Suprapubic skin (tissue), 4 donors: Measurements from ENCODE around the gene CR1L. TPM values are rescaled to one million over a fixed set of nuclear protein-coding genes. Genes with fewer than 3 reads are reported as not detected.
"Not testable (repeated sequence)": the region's sequence is repeated elsewhere in the genome, so short reads cannot be mapped to it uniquely, and the experiment has no call there.

Experiments used
- DNase-seq, 2 donors: peaks; one replicate each; pipeline ENCODE4 v3.0.0-alpha.2; 2019; ENCODE audit warnings: low spot score in 2 of 2
- H3K27ac ChIP-seq: fragments of 200-600 bp; sonication (generic); one replicate; pipeline ENCODE4 v1.5.1; 2019
- H3K27me3 ChIP-seq: fragments of 200-600 bp; sonication (generic); one replicate; pipeline ENCODE4 v1.5.1; 2019
- H3K36me3 ChIP-seq: fragments of 200-600 bp; sonication (generic); one replicate; pipeline ENCODE4 v1.5.1; 2019
- H3K4me1 ChIP-seq: fragments of 200-600 bp; sonication (generic); one replicate; pipeline ENCODE4 v1.5.1; 2019
- H3K4me3 ChIP-seq: fragments of 200-600 bp; sonication (generic); one replicate; pipeline ENCODE4 v1.5.1; 2019; ENCODE audit warnings: mild to moderate bottlenecking
- H3K9me3 ChIP-seq: fragments of 200-600 bp; sonication (generic); one replicate; pipeline ENCODE4 v1.5.1; 2019
- EP300 ChIP-seq: sonication (generic); formaldehyde crosslinking; IDR thresholded peaks from one replicate; pipeline ENCODE4 v1.6.1; 2017; ENCODE audit warnings: antibody characterized with exemption
- POLR2A ChIP-seq, 2 donors: fragments of 450-650 bp; IDR thresholded peaks; one replicate each; pipeline ENCODE4 v1.6.1; 2017; ENCODE audit warnings: antibody characterized with exemption in 2 of 2, mild to moderate bottlenecking in 2 of 2, moderate library complexity in 2 of 2
- POLR2AphosphoS5 ChIP-seq, 3 donors: sonication (generic); formaldehyde crosslinking; IDR thresholded peaks; one replicate each; pipeline ENCODE4 v1.6.1; 2017; ENCODE audit warnings: antibody characterized with exemption in 3 of 3
- WGBS: methylation state at CpG from one replicate; pipeline ENCODE4 v1.1.5; 2018; 5-methylcytosine and 5-hydroxymethylcytosine counted together
- total RNA-seq, 4 donors: library from RNA; depleted of rRNA; stranded (reverse); fragments of >200 nt; gene quantifications; one replicate each; pipeline ENCODE4 v1.1.0, GENCODE V29; 2016
- TF ChIP-seq, protein P1 (sequence below), 2 donors: fragments of 200-600 bp in 1 of 2; fragments of 450-650 bp in 1 of 2; sonication (generic) in 1 of 2; IDR thresholded peaks; one replicate each; pipeline ENCODE4 v1.5.1; 2016 to 2019; ENCODE audit warnings: antibody characterized with exemption in 2 of 2, mild to moderate bottlenecking in 1 of 2, moderate library complexity in 1 of 2

Gene CR1L
- total RNA-seq, 4 donors from 2014 or later, result not detected

- TF ChIP-seq POLR2AphosphoS5 (IDR thresholded peaks at IDR 0.05) (no peak), EP300 (no peak), POLR2A (IDR thresholded peaks at IDR 0.05) (no peak)
- TF ChIP-seq, protein P1, sequence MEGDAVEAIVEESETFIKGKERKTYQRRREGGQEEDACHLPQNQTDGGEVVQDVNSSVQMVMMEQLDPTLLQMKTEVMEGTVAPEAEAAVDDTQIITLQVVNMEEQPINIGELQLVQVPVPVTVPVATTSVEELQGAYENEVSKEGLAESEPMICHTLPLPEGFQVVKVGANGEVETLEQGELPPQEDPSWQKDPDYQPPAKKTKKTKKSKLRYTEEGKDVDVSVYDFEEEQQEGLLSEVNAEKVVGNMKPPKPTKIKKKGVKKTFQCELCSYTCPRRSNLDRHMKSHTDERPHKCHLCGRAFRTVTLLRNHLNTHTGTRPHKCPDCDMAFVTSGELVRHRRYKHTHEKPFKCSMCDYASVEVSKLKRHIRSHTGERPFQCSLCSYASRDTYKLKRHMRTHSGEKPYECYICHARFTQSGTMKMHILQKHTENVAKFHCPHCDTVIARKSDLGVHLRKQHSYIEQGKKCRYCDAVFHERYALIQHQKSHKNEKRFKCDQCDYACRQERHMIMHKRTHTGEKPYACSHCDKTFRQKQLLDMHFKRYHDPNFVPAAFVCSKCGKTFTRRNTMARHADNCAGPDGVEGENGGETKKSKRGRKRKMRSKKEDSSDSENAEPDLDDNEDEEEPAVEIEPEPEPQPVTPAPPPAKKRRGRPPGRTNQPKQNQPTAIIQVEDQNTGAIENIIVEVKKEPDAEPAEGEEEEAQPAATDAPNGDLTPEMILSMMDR (IDR thresholded peaks at IDR 0.05), result no peak
- no peak overlapping the region for H3K4me3 ChIP-seq
- WGBS, result 95% methylated on average over 5 of the region's 5 CpGs
- H3K36me3 ChIP-seq, result no peaks in the 10 kb centered on the region
- H3K4me1 ChIP-seq, result no peaks in the 10 kb centered on the region
- no peak for DNase-seq
- H3K9me3 ChIP-seq, result no peaks in the 10 kb centered on the region
- H3K27me3 ChIP-seq, result no peaks in the 10 kb centered on the region
- no peak overlapping the region for H3K27ac ChIP-seq
These were observed 58.8 kb downstream of the CR1L start for GRCh38 chr1:207703712-207704111.

GRCh38 chr1:207708004-207708403 is 63.1 kb downstream of the CR1L start:
- H3K4me3 ChIP-seq, H3K9me3 ChIP-seq, H3K4me1 ChIP-seq, H3K27ac ChIP-seq, H3K36me3 ChIP-seq, H3K27me3 ChIP-seq, DNase-seq: not testable (repeated sequence)
- 87% methylated on average over 3 of the region's 3 CpGs for WGBS

- WGBS, result 81% methylated on average over 5 of the region's 5 CpGs
- DNase-seq, result no peak
- H3K27ac ChIP-seq, result no peak overlapping the region
- no peaks in the 10 kb centered on the region for H3K36me3 ChIP-seq
- no peaks in the 10 kb centered on the region for H3K9me3 ChIP-seq
- H3K27me3 ChIP-seq, result no peaks in the 10 kb centered on the region
- H3K4me1 ChIP-seq, result no peaks in the 10 kb centered on the region
- H3K4me3 ChIP-seq, result no peak overlapping the region
- no peak for TF ChIP-seq POLR2A (IDR thresholded peaks at IDR 0.05)
- no peak for TF ChIP-seq EP300
- TF ChIP-seq POLR2AphosphoS5 (IDR thresholded peaks at IDR 0.05), result no peak
- TF ChIP-seq, protein P1 (IDR thresholded peaks at IDR 0.05), result no peak
These were observed 66.4 kb downstream of the CR1L start for GRCh38 chr1:207711285-207711684.

- H3K36me3 ChIP-seq, H3K27ac ChIP-seq, H3K4me3 ChIP-seq, H3K27me3 ChIP-seq, H3K4me1 ChIP-seq, H3K9me3 ChIP-seq, DNase-seq: not testable (repeated sequence)
- WGBS, result 64% methylated on average over 3 of the region's 3 CpGs
These were observed 67.8 kb downstream of the CR1L start for GRCh38 chr1:207712701-207713100.

GRCh38 chr1:207713529-207713928 is 68.6 kb downstream of the CR1L start:
- no peaks in the 10 kb centered on the region for H3K27me3 ChIP-seq
- TF ChIP-seq POLR2AphosphoS5 (IDR thresholded peaks at IDR 0.05) (no peak), EP300 (no peak), POLR2A (IDR thresholded peaks at IDR 0.05) (no peak)
- TF ChIP-seq, protein P1 (IDR thresholded peaks at IDR 0.05), result no peak
- no peaks in the 10 kb centered on the region for H3K4me1 ChIP-seq
- no peaks in the 10 kb centered on the region for H3K36me3 ChIP-seq
- H3K9me3 ChIP-seq, result no peaks in the 10 kb centered on the region
- H3K27ac ChIP-seq, result no peak overlapping the region
- WGBS, result 86% methylated on average over 12 of the region's 12 CpGs
- no peak for DNase-seq
- H3K4me3 ChIP-seq, result no peak overlapping the region

DNA sequence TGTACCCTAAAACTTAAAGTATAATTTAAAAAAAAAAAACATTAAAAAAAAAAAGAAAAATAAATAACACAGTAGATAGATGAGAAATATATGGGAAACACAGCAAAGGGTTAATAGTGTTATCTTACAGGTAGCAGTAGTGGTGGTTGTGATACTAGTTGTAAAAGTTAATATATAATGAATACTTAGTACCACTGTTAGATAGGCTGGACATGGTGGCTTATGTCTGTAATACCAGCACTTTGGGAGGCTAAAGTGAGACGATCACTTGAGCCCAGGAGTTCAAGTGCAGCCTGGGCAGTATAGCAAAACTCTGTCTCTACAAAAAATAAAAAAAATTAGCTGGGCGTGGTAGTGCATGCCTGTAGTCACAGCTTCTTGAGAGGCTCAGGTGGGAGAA is 74.3 kb downstream of the CR1L start:
- WGBS, result 95% methylated on average over 2 of the region's 2 CpGs
- Histone ChIP-seq H3K4me1 (no peaks in the 10 kb centered on the region), H3K36me3 (no peaks in the 10 kb centered on the region), H3K9me3 (no peaks in the 10 kb centered on the region), H3K27ac (no peak overlapping the region), H3K27me3 (no peaks in the 10 kb centered on the region), H3K4me3 (no peak overlapping the region)
- TF ChIP-seq, protein P1 (IDR thresholded peaks at IDR 0.05), result no peak
- TF ChIP-seq EP300 (no peak), POLR2A (IDR thresholded peaks at IDR 0.05) (no peak)
- no peak for DNase-seq

DNA sequence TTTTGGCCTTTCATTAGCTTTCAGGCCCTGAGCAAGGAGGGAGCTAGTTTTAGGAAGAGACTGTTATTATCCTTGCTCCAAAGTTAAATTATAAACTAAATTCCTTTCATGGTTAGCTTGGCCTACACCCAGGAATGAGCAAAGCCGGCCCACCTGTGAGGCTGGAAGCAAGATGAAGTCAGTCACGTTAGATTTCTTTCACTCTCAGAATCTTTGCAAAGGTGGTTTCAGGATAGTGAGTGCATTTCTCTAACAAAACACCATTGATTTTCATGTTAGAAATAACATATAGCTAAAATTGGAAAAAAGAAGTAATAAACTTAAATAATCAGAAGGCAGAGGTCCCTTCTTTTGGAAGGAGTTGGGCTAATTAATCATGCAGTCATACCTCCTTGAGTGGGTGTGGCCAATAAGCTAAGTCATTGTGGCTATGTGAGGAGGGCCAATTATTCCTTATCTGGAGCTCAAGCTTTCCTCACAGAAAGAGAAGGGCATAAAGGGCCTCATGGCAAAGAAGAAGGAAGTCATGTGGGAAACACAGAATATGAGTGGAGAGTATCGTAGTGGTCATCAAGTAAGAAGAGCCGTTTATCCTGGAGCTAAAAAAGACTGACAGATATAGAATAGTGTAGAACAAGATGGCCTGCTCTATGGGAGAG is 83.4 kb downstream of the CR1L start:
- not testable (repeated sequence) for H3K36me3 ChIP-seq, H3K27me3 ChIP-seq, DNase-seq, H3K4me1 ChIP-seq, H3K27ac ChIP-seq, H3K4me3 ChIP-seq, H3K9me3 ChIP-seq
- WGBS, result 81% methylated on average over 4 of the region's 4 CpGs

DNA sequence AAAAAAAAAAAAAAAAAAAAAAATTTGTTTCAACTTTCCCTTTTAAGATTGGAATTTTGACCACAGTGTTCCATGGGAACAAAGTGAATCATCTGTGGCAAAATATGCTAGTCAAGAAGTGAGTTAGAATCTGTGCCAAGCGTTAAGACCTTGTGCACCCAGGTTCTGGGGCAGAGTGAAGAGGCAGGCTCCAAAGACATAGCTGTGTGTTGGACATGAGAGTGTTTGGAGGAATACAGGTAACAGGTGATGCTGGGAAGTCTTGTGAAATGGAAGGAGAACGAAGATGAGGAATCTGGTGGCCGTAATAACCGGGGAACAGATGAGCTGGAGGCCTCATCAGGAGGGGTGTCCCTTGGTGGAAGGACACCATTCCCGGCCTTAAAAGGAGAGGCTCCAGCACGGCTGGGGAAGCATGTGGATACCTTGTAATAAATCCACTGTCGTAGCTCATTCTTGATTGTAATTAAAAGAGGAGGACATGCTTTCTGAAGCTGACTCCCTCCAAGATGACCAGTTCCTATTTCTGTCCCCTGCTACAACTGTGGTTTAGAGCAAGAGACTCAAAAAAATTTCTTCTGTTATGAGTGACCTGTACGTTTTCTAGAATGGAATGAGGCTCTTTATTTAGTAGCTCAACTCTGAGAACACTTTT is 92.7 kb downstream of the CR1L start:
- not testable (repeated sequence) for H3K9me3 ChIP-seq, H3K36me3 ChIP-seq, DNase-seq, H3K4me1 ChIP-seq, H3K4me3 ChIP-seq, H3K27me3 ChIP-seq, H3K27ac ChIP-seq
- WGBS, result 80% methylated on average over 8 of the region's 8 CpGs

- not testable (repeated sequence) for DNase-seq, H3K27me3 ChIP-seq, H3K4me3 ChIP-seq, H3K27ac ChIP-seq, H3K9me3 ChIP-seq, H3K36me3 ChIP-seq, H3K4me1 ChIP-seq
- WGBS, result 27% methylated on average over 6 of the region's 6 CpGs
These were observed 93.3 kb downstream of the CR1L start for GRCh38 chr1:207738158-207738659.
